PFSK-1 (cell line): Measurements from ENCODE around the gene PID1.

Experiments
- SIN3A ChIP-seq: IDR thresholded peaks from 2 replicates; pipeline ENCODE4 v1.6.1; 2012; ENCODE audit warnings: mild to moderate bottlenecking, low read length, moderate library complexity, borderline replicate concordance; ENCODE audit not compliant: insufficient read depth
- TAF1 ChIP-seq: IDR thresholded peaks from 2 replicates; pipeline ENCODE4 v1.6.1; 2012; ENCODE audit warnings: low read length, control low read depth, borderline replicate concordance; ENCODE audit not compliant: insufficient read depth

DNA sequence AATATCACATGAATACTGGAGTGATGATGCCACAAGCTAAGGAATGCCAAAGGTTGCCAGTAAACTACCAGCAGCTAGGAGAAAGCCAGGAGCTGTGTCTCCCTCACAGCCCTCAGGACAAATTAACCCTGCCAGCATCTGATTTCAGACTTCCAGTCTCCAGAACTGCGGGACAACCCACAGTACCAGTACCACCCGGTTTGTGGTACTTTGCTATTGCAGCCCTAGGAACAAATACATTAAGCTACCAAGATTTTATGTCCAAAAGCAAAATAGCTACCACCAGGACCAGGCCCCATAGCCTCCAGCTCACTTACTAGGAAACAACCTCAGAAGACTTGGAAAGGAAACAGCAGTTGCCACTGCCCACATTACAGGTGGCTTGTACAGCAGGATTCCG is 10.0 kb downstream of the PID1 start:
- TF ChIP-seq SIN3A, result no peak
- no peak for TF ChIP-seq TAF1
